ENCODE results near the gene ERMAP. TPM values are rescaled to one million over a fixed set of nuclear protein-coding genes. Genes with fewer than 3 reads are reported as not detected.

The ERMAP gene
- total and polyA plus RNA-seq, 2 experiments from 2014 or later: 4.1 to 9.5 TPM

- no peak for DNase-seq (ENCODE audit: low read depth in 1 of 2, low spot score in 1 of 2)
- no peak overlapping the region for H3K27ac ChIP-seq
- H3K36me3 ChIP-seq: no peaks in the 10 kb centered on the region
- H3K9me3 ChIP-seq (ENCODE audit: low read depth): no peaks in the 10 kb centered on the region
- H3K27me3 ChIP-seq: no peaks in the 10 kb centered on the region
- no peaks in the 10 kb centered on the region for H3K4me1 ChIP-seq (ENCODE audit: low read depth)
- no peak for TF ChIP-seq CTCF (IDR thresholded peaks at IDR 0.05; ENCODE audit: low read depth, low read length)
- H3K4me3 ChIP-seq: no peak overlapping the region
Observed at GRCh38 chr1:42793824-42794223, 23.1 kb upstream of the ERMAP start.

GRCh38 chr1:42797414-42797813 is 19.5 kb upstream of the ERMAP start:
- TF ChIP-seq CTCF (IDR thresholded peaks at IDR 0.05; ENCODE audit: low read depth, low read length): no peak
- H3K36me3 ChIP-seq: no peaks in the 10 kb centered on the region
- no peak for DNase-seq (ENCODE audit: low read depth in 1 of 2, low spot score in 1 of 2)

GRCh38 chr1:42797979-42798378 is 18.9 kb upstream of the ERMAP start:
- Histone ChIP-seq H3K27me3 (no peaks in the 10 kb centered on the region), H3K27ac (no peak overlapping the region), H3K36me3 (no peaks in the 10 kb centered on the region), H3K4me1 (ENCODE audit: low read depth) (no peaks in the 10 kb centered on the region), H3K9me3 (ENCODE audit: low read depth) (no peaks in the 10 kb centered on the region), H3K4me3 (no peak overlapping the region)
- no peak for TF ChIP-seq CTCF (IDR thresholded peaks at IDR 0.05; ENCODE audit: low read depth, low read length)
- no peak for DNase-seq (ENCODE audit: low read depth in 1 of 2, low spot score in 1 of 2)

More at GRCh38 chr1:42797414-42797813, 19.5 kb upstream of the ERMAP start:
- no peak overlapping the region for H3K27ac ChIP-seq
- H3K27me3 ChIP-seq: no peaks in the 10 kb centered on the region
- H3K4me1 ChIP-seq (ENCODE audit: low read depth): no peaks in the 10 kb centered on the region
- no peak overlapping the region for H3K4me3 ChIP-seq
- no peaks in the 10 kb centered on the region for H3K9me3 ChIP-seq (ENCODE audit: low read depth)

- no peak overlapping the region for H3K27ac ChIP-seq
- H3K9me3 ChIP-seq (ENCODE audit: low read depth): no peaks in the 10 kb centered on the region
- no peak for DNase-seq (ENCODE audit: low read depth in 1 of 2, low spot score in 1 of 2)
- H3K4me1 ChIP-seq (ENCODE audit: low read depth): no peaks in the 10 kb centered on the region
- no peak for TF ChIP-seq CTCF (IDR thresholded peaks at IDR 0.05; ENCODE audit: low read depth, low read length)
- H3K27me3 ChIP-seq: no peaks in the 10 kb centered on the region
- H3K4me3 ChIP-seq: no peak overlapping the region
- H3K36me3 ChIP-seq: no peaks in the 10 kb centered on the region
Observed at GRCh38 chr1:42801832-42802473, 15.0 kb upstream of the ERMAP start.

GRCh38 chr1:42806171-42806570 is 10.8 kb upstream of the ERMAP start:
- no peak overlapping the region for H3K4me3 ChIP-seq
- TF ChIP-seq CTCF (IDR thresholded peaks at IDR 0.05; ENCODE audit: low read depth, low read length): no peak
- H3K4me1 ChIP-seq (ENCODE audit: low read depth): no peaks in the 10 kb centered on the region
- DNase-seq (ENCODE audit: low read depth in 1 of 2, low spot score in 1 of 2): no peak
- H3K27me3 ChIP-seq: no peaks in the 10 kb centered on the region
- no peaks in the 10 kb centered on the region for H3K36me3 ChIP-seq
- no peak overlapping the region for H3K27ac ChIP-seq
- no peaks in the 10 kb centered on the region for H3K9me3 ChIP-seq (ENCODE audit: low read depth)
